H7 (cell line): ENCODE results near the gene RPTOR. TPM values are rescaled to one million over a fixed set of nuclear protein-coding genes. Genes with fewer than 3 reads are reported as not detected.
A peak's percentile ranks its signal among the peaks of the same experiment; 100 is the strongest.

Experiments used
- DNase-seq: peaks from one replicate; pipeline ENCODE4 v3.0.0; 2012
- H3K27me3 ChIP-seq: 2 replicates; pipeline ENCODE4 v1.6.0; 2011; ENCODE audit warnings: mild to moderate bottlenecking, low read length; ENCODE audit not compliant: control insufficient read depth, insufficient read depth
- H3K36me3 ChIP-seq: replicated peaks from 2 replicates; pipeline ENCODE4 v1.5.1; 2011; ENCODE audit warnings: low read length; ENCODE audit not compliant: control insufficient read depth, insufficient read depth
- H3K4me3 ChIP-seq: 2 replicates; pipeline ENCODE4 v1.5.1; 2011; ENCODE audit warnings: low read depth, mild to moderate bottlenecking, control low read depth, low read length, moderate library complexity; ENCODE audit not compliant: insufficient read depth
- total RNA-seq: library from RNA; depleted of rRNA; stranded (reverse); fragments of >200 nt; shearing (Covaris generic); gene quantifications from 2 replicates; pipeline ENCODE4 v1.2.3, GENCODE V29; 2014

RPTOR gene
- total RNA-seq, 1 experiment from 2014 or later, result 20.9 TPM

DNA sequence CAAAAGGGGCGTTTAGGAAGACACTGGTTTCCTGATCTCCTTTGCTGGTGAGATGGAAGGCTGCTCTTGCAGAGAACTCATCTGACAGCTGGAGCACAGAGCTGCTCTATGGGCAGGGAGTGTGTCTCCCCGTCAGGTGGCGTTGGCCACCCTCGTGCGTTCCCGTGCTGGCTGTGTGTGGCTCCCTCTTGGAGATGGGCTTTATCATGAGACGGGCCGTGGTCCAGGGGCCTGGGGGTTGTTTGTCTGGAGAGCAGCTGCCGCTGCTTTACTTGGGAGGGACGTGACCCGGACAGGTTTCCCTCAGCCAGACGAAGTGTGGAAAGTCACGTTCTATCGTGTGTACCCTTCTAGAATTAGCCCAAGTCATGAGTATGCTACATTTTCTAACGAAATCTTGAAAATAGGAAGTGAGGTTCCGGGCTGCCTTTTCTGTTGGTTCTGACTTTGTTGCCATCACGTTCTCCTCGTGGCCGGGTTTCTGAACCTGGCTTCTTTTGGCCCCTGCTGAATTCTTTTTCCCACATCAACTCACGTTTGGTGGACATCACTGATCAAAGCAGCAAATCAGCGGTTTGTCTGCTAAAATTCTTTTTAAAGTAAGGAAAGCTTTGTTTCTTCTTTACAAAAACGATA is 341.4 kb downstream of the RPTOR start:
- Histone ChIP-seq H3K36me3 (no peaks in the 10 kb centered on the region; the same call in 1 of the 2 replicates), H3K4me3 (no peak overlapping the region), H3K27me3 (no peaks in the 10 kb centered on the region)
- DNase-seq, result no peak

- H3K36me3 ChIP-seq, result no peaks in the 10 kb centered on the region; the same call in 1 of the 2 replicates
- no peak overlapping the region for H3K4me3 ChIP-seq
- H3K27me3 ChIP-seq, result no peaks in the 10 kb centered on the region
- DNase-seq, result no peak
Measured at GRCh38 chr17:80886641-80887573, 342.3 kb downstream of the RPTOR start.

DNA sequence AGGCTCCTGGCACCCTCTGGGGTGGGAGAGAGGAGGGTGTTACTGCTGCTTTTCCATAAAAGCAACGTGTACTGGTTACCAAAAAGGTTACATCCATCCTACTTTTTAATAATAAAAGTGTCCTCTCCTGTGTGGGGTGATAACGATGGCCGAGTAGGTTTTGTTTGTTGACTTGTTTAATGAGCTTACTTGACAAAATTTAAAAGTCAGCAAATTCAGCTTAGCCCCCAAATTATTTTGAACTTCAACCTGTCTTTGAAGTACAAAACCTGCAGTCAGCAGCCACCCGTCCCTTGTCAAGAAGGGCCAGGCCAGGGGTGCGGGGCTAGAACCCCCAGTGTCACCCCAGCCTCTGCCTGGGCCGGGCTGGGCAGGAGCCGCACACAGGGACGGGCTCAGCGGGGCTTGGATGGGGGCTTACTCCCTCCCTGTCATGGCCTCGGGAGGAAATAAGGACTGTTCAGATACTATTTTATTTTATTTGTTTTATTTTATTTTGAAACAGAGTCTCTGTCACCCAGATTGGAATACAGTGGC is 343.1 kb downstream of the RPTOR start:
- Histone ChIP-seq H3K36me3 (no peaks in the 10 kb centered on the region; the same call in 1 of the 2 replicates), H3K4me3 (no peak overlapping the region), H3K27me3 (no peaks in the 10 kb centered on the region)
- peak; percentile 45 for DNase-seq

DNA sequence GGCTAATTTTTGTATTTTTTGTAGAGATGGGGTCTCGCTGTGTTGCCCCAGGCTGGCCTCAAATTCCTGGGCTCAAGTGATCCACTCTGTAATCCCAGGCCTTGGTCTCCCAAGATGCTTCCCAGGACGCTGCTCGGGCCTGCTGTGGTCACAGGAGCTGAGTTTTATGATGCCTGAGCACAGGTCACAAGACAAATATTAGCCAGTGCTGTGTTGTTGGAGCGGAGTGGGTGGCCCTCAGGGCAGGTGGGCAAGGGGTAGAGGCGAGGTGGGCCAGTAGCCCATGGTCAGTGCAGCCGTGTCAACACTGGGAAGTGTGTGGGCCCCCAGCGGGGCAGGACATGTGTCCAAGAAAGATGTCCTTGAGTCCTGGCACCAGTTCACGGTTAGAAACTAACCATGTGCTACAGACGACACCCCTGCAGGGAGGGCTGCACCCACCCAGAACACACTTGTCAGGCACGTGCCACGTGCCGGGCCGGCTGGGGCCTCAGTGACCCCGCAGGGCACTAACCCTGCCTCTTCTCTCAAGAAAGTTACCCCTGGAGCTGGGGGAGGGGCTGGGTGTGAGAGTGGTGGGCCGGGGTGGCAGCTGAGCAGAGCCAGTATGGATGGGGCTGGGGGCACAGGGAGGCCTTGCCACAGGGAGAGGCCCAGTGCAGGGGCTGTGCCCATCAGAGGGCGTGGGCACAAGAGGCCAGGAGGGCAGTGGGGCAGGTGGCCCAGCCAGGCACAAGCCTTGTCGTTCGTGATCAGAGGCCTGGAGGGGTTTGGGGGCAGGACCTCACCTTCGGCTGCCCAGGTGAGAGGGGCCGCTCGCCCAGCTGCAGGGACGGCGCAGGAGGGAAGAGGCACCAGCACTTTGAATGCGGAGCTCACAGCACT is 343.9 kb downstream of the RPTOR start:
- Histone ChIP-seq H3K27me3 (no peaks in the 10 kb centered on the region), H3K36me3 (no peaks in the 10 kb centered on the region; the same call in 1 of the 2 replicates), H3K4me3 (no peak overlapping the region)
- DNase-seq, result peak; percentile 22

DNA sequence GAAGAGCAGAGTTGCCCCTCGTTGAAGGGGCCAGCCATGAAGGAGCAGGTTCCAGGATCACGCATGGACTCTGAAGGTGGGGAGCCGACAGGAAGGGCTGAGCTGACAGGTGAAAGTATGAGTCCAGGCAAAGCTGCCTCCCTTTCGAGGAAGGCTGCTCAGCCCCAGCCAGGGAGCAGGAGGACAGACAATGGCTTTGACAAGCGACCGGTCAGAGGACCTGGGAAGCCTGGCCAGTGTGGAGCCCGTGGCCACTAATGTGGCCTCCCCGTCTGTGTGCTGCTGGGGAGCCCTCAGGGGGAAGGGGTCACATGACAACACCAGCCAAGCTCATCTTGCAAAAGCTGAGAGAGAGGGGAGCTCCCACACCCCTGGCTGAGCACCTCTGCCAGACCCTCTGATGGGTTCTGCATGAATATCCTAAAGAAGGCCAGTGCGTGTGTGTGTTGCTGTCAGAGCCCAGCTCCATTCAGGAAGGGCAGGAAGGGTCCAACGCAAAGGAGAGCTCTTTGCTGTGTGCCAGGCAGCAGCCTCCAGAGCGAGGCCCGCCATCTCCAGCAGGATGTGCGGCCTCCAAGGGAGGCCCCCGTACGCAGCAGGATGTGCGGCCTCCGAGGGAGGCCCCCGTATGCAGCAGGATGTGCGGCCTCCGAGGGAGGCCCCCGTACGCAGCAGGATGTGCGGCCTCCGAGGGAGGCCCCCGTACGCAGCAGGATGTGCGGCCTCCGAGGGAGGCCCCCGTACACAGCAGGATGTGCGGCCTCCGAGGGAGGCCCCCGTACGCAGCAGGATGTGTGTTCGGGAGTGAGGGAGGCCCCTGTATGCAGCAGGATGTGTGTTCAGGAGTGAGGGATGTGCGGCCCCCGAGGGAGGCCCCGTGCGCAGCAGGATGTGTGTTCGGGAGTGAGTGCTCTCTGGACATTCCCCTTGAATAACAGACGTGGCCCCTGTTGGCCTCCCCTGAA is 344.9 kb downstream of the RPTOR start:
- Histone ChIP-seq H3K36me3 (no peaks in the 10 kb centered on the region; the same call in 1 of the 2 replicates), H3K27me3 (no peaks in the 10 kb centered on the region), H3K4me3 (no peak overlapping the region)
- no peak for DNase-seq

GRCh38 chr17:80890196-80890920 is 345.7 kb downstream of the RPTOR start:
- DNase-seq, result no peak
- Histone ChIP-seq H3K4me3 (no peak overlapping the region), H3K27me3 (no peaks in the 10 kb centered on the region), H3K36me3 (no peaks in the 10 kb centered on the region; the same call in 1 of the 2 replicates)

DNA sequence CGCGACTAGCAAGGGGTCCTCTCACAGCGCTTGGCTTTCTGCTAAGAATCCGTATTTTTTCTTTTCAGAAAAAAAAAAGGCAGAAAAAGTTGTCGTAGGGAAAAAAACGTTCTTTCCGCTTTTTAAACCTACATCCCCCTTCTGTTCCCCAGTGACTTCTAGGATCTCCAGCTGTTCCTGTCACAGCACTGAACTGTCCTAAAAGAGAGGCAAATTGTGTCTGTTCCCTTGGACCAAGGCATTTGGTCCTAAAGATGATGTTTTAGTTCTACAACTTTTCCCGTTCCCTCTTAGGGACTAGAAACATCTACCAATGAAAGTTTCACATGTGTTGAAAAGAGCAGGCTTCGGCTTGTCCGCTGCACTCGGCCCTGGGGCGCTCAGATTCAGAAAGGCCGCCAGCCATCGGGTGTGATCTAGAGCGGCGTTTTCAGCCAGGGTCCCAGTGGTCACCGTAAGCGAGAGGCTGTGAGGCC is 346.3 kb downstream of the RPTOR start:
- H3K36me3 ChIP-seq, result peaks cover 2% of the 10 kb centered on the region
- DNase-seq, result no peak
- H3K4me3 ChIP-seq, result no peak overlapping the region
- no peaks in the 10 kb centered on the region for H3K27me3 ChIP-seq

DNA sequence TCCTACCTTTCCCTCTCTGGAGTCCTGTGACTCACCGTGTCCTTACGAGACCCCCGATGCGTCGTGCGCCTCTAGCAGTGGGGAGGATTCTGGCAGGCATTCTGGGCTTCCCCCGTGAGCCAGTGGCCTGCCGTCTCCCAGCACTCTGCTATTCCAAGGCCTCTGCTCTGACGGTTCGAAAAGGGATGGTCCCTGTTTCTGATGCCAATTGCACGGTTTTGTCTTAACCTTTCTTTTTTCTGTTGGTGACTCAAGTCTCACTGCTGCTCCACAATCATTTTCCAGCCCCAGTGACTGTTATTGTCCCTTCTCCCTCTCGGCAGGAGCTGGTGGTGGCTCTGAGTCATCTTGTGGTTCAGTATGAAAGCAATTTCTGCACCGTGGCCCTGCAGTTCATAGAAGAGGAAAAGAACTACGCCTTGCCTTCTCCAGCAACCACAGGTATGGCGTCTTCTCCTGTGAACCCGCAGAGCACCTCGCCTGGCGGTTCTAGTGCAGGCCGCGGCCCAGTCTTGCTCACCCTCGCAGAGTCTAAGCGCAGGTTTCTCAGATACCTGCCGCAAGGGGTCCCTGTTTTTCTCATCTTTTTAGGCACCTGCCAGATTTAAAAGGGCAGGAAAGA is 346.9 kb downstream of the RPTOR start:
- no peak overlapping the region for H3K4me3 ChIP-seq

DNA sequence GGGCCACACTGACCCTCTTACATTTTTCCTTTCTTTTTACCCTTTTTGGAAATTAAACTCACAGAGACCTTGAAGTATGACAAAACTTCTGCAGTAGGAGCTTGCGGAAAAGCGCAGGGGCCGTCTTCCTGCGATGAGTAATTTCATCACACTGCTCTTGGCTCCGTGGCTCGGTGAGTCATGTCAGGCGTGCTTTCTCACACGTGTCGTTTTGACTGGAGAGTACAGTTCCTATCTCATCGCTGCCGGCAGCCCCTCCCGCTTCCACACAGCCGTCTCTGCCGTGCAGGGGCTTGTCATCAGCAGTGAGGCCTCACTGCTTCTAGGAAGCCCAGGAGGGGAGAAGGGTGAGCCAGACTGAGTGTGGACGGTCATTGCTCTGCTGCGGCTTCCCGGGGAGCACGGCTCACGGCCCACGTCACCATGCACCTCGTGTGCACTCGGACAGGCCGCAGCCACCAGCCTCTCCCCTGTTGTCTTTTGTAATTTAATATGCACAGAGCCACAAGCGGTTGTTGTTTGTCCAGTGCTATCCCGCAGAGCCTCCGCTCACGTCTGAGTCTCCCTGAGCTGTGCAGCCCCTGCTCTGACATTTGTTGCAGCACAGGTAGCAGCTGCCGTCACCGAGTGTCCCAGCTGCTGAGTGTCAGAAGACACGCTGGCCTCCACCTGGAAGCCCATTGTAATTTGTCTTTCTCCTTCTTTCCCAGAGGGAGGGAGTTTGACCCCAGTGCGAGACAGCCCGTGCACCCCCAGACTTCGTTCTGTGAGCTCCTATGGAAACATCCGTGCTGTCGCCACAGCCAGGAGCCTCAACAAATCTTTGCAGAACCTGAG is 347.6 kb downstream of the RPTOR start:
- no peak overlapping the region for H3K4me3 ChIP-seq
- H3K27me3 ChIP-seq, result no peaks in the 10 kb centered on the region
- DNase-seq, result no peak
- H3K36me3 ChIP-seq, result peaks cover 2% of the 10 kb centered on the region

More for the DNA sequence above, 346.9 kb downstream of the RPTOR start:
- DNase-seq, result no peak
- H3K36me3 ChIP-seq, result peaks cover 2% of the 10 kb centered on the region
- H3K27me3 ChIP-seq, result no peaks in the 10 kb centered on the region

DNA sequence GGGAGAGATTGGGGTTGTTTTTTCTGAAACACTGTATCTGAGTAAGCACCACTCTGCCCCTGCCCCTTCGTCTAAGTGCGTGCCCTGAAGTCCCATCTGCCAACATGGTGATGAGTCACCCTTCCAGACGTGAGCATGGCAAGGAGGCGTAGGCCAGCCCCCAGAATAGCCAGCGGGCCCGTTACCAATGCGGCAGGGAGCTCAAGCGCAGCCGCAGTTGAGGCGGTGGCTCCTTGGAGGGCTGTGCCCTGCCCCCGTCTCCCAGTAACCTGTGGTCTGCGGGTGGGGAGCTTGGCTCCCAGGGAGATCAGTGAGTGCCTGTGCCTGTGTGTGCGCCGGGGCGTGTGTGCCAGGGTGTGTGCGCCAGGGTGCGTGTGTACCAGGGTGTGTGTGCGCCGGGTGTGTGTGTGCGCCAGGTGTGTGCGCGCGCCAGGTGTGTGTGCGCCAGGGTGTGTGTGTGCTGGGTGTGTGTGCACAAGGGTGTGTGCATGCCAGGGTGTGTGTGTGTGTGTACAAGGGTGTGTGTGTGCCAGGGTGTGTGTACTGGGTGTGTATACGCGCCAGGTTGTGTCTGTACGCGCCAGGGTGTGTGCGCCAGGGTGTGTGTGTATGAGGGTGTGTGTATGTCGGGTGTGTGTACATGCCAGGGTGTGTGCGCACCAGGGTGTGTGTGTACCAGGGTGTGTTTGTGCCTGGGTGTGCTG is 348.4 kb downstream of the RPTOR start:
- no peak for DNase-seq
- Histone ChIP-seq H3K27me3 (no peaks in the 10 kb centered on the region), H3K4me3 (no peak overlapping the region), H3K36me3 (peaks cover 2% of the 10 kb centered on the region)
